Measurements from ENCODE around the gene DSC2. TPM values are rescaled to one million over a fixed set of nuclear protein-coding genes. Genes with fewer than 3 reads are reported as not detected.

The DSC2 gene
- total RNA-seq, 1 experiment from 2014 or later = 33.4 TPM

- intact Hi-C loops (cut with micrococcal nuclease) = no loop called here
- Histone ChIP-seq H4K20me1 (ENCODE audit: insufficient read depth) (no peaks in the 10 kb centered on the region), H3K9me3 (ENCODE audit: control insufficient read depth in 1 of 2, insufficient read depth in 1 of 2, low read depth in 1 of 2, low read length in 2 of 2) (no peaks in the 10 kb centered on the region), H3K27me3 (ENCODE audit: insufficient read depth, low read length) (no peaks in the 10 kb centered on the region), H3K4me3 (replicated peaks in 1 of 2; ENCODE audit: low read depth in 1 of 2, low read length in 2 of 2) (0 out of 4 replicates have a peak overlapping the region, but pooled peaks of 1 of the 2 experiments have one; percentile 82), H3K27ac (ENCODE audit: low read depth, low read length) (no peak overlapping the region), H3K4me1 (ENCODE audit: control insufficient read depth in 1 of 2, insufficient read depth in 2 of 2, low read length in 2 of 2) (peaks cover 31 to 56% of the 10 kb centered on the region in 2 experiments), H2AFZ (ENCODE audit: low read depth, low read length, poor library complexity, severe bottlenecking) (no peak overlapping the region), H3K9ac (ENCODE audit: low read length) (no peak overlapping the region), H3K79me2 (ENCODE audit: insufficient read depth, low read length) (peaks cover 46% of the 10 kb centered on the region), H3K4me2 (ENCODE audit: low read length) (peak overlapping the region; percentile 98), H3K36me3 (ENCODE audit: control insufficient read depth in 1 of 2, insufficient read depth in 2 of 2, low read length in 2 of 2) (no peaks in the 10 kb centered on the region), H3K9me2 (ENCODE audit: insufficient read depth) (no peaks in the 10 kb centered on the region)
- DNase-seq (ENCODE audit: low read depth, low spot score) (no peak), ATAC-seq (no peak)
- POLR2A ChIA-PET = no interaction called here
- CTCF ChIA-PET = no interaction called here
- no peak for TF ChIP-seq ELF1 (IDR thresholded peaks at IDR 0.05; ENCODE audit: borderline replicate concordance, low read depth)
- no peak for TF ChIP-seq ATF3 (IDR thresholded peaks at IDR 0.05)
- TF ChIP-seq SIN3A (IDR thresholded peaks at IDR 0.05; ENCODE audit: low read depth) = no peak
- TF ChIP-seq CEBPB (IDR thresholded peaks at IDR 0.05; ENCODE audit: low read depth) = no peak
- no peak for TF ChIP-seq SP1 (IDR thresholded peaks at IDR 0.05; ENCODE audit: low read depth)
- no peak for TF ChIP-seq RAD21 (IDR thresholded peaks at IDR 0.05; ENCODE audit: low read depth)
- no peak for TF ChIP-seq JUND (IDR thresholded peaks at IDR 0.05)
- TSS peak; percentile 23 for BruUV-seq (replicated peaks)
- RAD21 ChIA-PET (ENCODE audit: low non-redundant PET in 1 of 2, low total read pairs in 2 of 2, uncharacterized antibody in 2 of 2, unreplicated experiment in 2 of 2) = no interaction called here
Observed at GRCh38 chr18:31098878-31099277, 3.3 kb downstream of the DSC2 start.

GRCh38 chr18:31097666-31098065 lies 4.6 kb downstream of the DSC2 start:
- no TSS peak for BruUV-seq (replicated peaks)
- TF ChIP-seq RAD21 (IDR thresholded peaks at IDR 0.05; ENCODE audit: low read depth) (no peak), SIN3A (IDR thresholded peaks at IDR 0.05; ENCODE audit: low read depth) (no peak), CBX3 (IDR thresholded peaks at IDR 0.05; ENCODE audit: low read depth) (no peak), POLR2A (IDR thresholded peaks at IDR 0.05; ENCODE audit: borderline replicate concordance, extremely low read depth, insufficient read depth, insufficient read length) (no peak), SP1 (IDR thresholded peaks at IDR 0.05; ENCODE audit: low read depth) (no peak), FOSL1 (IDR thresholded peaks at IDR 0.05; ENCODE audit: low read depth) (0 out of 2 replicates have a peak, but pooled peaks have one; percentile 9)
- TF ChIP-seq, protein P1, sequence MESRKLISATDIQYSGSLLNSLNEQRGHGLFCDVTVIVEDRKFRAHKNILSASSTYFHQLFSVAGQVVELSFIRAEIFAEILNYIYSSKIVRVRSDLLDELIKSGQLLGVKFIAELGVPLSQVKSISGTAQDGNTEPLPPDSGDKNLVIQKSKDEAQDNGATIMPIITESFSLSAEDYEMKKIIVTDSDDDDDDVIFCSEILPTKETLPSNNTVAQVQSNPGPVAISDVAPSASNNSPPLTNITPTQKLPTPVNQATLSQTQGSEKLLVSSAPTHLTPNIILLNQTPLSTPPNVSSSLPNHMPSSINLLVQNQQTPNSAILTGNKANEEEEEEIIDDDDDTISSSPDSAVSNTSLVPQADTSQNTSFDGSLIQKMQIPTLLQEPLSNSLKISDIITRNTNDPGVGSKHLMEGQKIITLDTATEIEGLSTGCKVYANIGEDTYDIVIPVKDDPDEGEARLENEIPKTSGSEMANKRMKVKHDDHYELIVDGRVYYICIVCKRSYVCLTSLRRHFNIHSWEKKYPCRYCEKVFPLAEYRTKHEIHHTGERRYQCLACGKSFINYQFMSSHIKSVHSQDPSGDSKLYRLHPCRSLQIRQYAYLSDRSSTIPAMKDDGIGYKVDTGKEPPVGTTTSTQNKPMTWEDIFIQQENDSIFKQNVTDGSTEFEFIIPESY (IDR thresholded peaks at IDR 0.05; ENCODE audit: extremely low read depth, insufficient replicate concordance, low read length) = no peak
- CTCF ChIA-PET = no interaction called here
- Histone ChIP-seq H3K9me2 (ENCODE audit: insufficient read depth) (no peaks in the 10 kb centered on the region), H3K4me1 (ENCODE audit: control insufficient read depth in 1 of 2, insufficient read depth in 2 of 2, low read length in 2 of 2) (peaks cover 22 to 44% of the 10 kb centered on the region in 2 experiments), H3K36me3 (ENCODE audit: control insufficient read depth in 1 of 2, insufficient read depth in 2 of 2, low read length in 2 of 2) (peaks cover 0 to 4% of the 10 kb centered on the region in 2 experiments; a peak in 1 of 4 replicates), H3K79me2 (ENCODE audit: insufficient read depth, low read length) (peaks cover 47% of the 10 kb centered on the region), H3K4me2 (ENCODE audit: low read length) (peak overlapping the region; percentile 39; the same call in 1 of the 2 replicates), H3K27me3 (ENCODE audit: insufficient read depth, low read length) (no peaks in the 10 kb centered on the region), H3K9ac (ENCODE audit: low read length) (no peak overlapping the region), H2AFZ (ENCODE audit: low read depth, low read length, poor library complexity, severe bottlenecking) (no peak overlapping the region), H4K20me1 (ENCODE audit: insufficient read depth) (no peaks in the 10 kb centered on the region), H3K9me3 (ENCODE audit: control insufficient read depth in 1 of 2, insufficient read depth in 1 of 2, low read depth in 1 of 2, low read length in 2 of 2) (no peaks in the 10 kb centered on the region), H3K4me3 (replicated peaks in 1 of 2; ENCODE audit: low read depth in 1 of 2, low read length in 2 of 2) (no peak overlapping the region), H3K27ac (ENCODE audit: low read depth, low read length) (no peak overlapping the region)
- ATAC-seq = no peak
- intact Hi-C loops (cut with micrococcal nuclease) = no loop called here
- DNase-seq (ENCODE audit: low read depth, low spot score) = no peak
- POLR2A ChIA-PET = no interaction called here
- RAD21 ChIA-PET (ENCODE audit: low non-redundant PET in 1 of 2, low total read pairs in 2 of 2, uncharacterized antibody in 2 of 2, unreplicated experiment in 2 of 2) = no interaction called here
